HCT116 (cell line): ENCODE results near the gene BIRC6. TPM values are rescaled to one million over a fixed set of nuclear protein-coding genes. Genes with fewer than 3 reads are reported as not detected.

Experiments used
- ATAC-seq: fragments of 200-7000 bp; cut with Tn5 transposase; 2 replicates; pipeline ENCODE4 v1.9.1; 2020; ENCODE audit warnings: mild to moderate bottlenecking, moderate library complexity
- BruUV-seq: library from RNA; stranded (reverse); fragments of 400-500 nt; replicated peaks from 2 replicates; lab custom pipeline; 2021; lab: Mats Ljungman, UMichigan
- CTCF ChIA-PET: fragments of 300-600 bp; sonication (Branson Sonifier 250); formaldehyde crosslinking; loops from one replicate; lab custom pipeline; 2021; ENCODE audit warnings: antibody characterized with exemption; lab: Charles Lee
- POLR2A ChIA-PET: fragments of 300-600, 350-600 bp; sonication (Branson Sonifier 250); formaldehyde crosslinking; loops from one replicate; lab custom pipeline; 2021; ENCODE audit warnings: antibody characterized with exemption; lab: Charles Lee
- RAD21 ChIA-PET, 2 experiments: fragments of 300-600 bp; sonication (Branson Sonifier 250); formaldehyde crosslinking; loops; one replicate each; lab custom pipeline; 2023; ENCODE audit warnings: low total read pairs in 2 of 2; ENCODE audit not compliant: uncharacterized antibody in 2 of 2, unreplicated experiment in 2 of 2, low non-redundant PET in 1 of 2; lab: Charles Lee
- DNase-seq: peaks from one replicate; pipeline ENCODE4 v3.0.0-alpha.2; 2010; ENCODE audit warnings: low read depth, low spot score
- H2AFZ ChIP-seq: fragments of 200-600 bp; shearing (Covaris generic), sonication (generic); 2 replicates; pipeline ENCODE4 v1.6.1; 2017; ENCODE audit warnings: low read depth, mixed run types, mixed read lengths, antibody characterized with exemption, low read length; ENCODE audit not compliant: poor library complexity, severe bottlenecking
- H3K27ac ChIP-seq: 2 replicates; pipeline ENCODE4 v1.5.1; 2012; ENCODE audit warnings: low read depth, low read length
- H3K27me3 ChIP-seq: fragments of 200-600 bp; sonication (generic); 2 replicates; pipeline ENCODE4 v1.6.1; 2016; ENCODE audit warnings: mixed run types, low read length, mixed read lengths; ENCODE audit not compliant: insufficient read depth
- H3K36me3 ChIP-seq, 2 experiments: fragments of 200-500 bp in 1 of 2; fragments of 200-600 bp in 1 of 2; sonication (Bioruptor generic) in 1 of 2; sonication (generic) in 1 of 2; 2 replicates each; pipeline versions ENCODE4 v1.5.1 to v1.6.1; 2014 to 2016; ENCODE audit warnings: low read length in 2 of 2, inconsistent platforms in 1 of 2, mixed read lengths in 1 of 2, mixed run types in 1 of 2; ENCODE audit not compliant: insufficient read depth in 2 of 2, control insufficient read depth in 1 of 2
- H3K4me1 ChIP-seq, 2 experiments: fragments of 200-600 bp in 1 of 2; sonication (generic) in 1 of 2; 2 replicates each; pipeline versions ENCODE4 v1.5.1 to v1.6.1; 2012 to 2017; ENCODE audit warnings: low read length in 2 of 2, inconsistent platforms in 1 of 2, mild to moderate bottlenecking in 1 of 2, mixed read lengths in 1 of 2, mixed run types in 1 of 2, moderate library complexity in 1 of 2; ENCODE audit not compliant: insufficient read depth in 2 of 2, control insufficient read depth in 1 of 2
- H3K4me2 ChIP-seq: fragments of 200-600 bp; sonication (generic); 2 replicates; pipeline ENCODE4 v1.6.1; 2017; ENCODE audit warnings: mixed run types, low read length, mixed read lengths
- H3K4me3 ChIP-seq, 2 experiments: fragments of 200-600 bp in 1 of 2; sonication (generic) in 1 of 2; replicated peaks in 1 of 2; 2 replicates each; pipeline ENCODE4 v1.5.1; 2011 to 2016; ENCODE audit warnings: low read length in 2 of 2, control low read depth in 1 of 2, low read depth in 1 of 2, mild to moderate bottlenecking in 1 of 2, mixed read lengths in 1 of 2, mixed run types in 1 of 2
- H3K79me2 ChIP-seq: fragments of 200-600 bp; sonication (generic); 2 replicates; pipeline ENCODE4 v1.6.1; 2017; ENCODE audit warnings: mild to moderate bottlenecking, mixed run types, low read length, moderate library complexity, mixed read lengths; ENCODE audit not compliant: insufficient read depth
- H3K9ac ChIP-seq: fragments of 200-600 bp; sonication (generic); 2 replicates; pipeline ENCODE4 v1.6.1; 2016; ENCODE audit warnings: low read length, mixed read lengths
- H3K9me2 ChIP-seq: fragments of 200-600 bp; sonication (generic), shearing (Covaris generic); 2 replicates; pipeline ENCODE4 v1.6.1; 2017; ENCODE audit warnings: mixed run types, mild to moderate bottlenecking, moderate library complexity; ENCODE audit not compliant: insufficient read depth
- H3K9me3 ChIP-seq, 2 experiments: fragments of 200-500 bp in 1 of 2; fragments of 200-600 bp in 1 of 2; sonication (Bioruptor generic) in 1 of 2; sonication (generic) in 1 of 2; 2 replicates each; pipeline ENCODE4 v1.6.1; 2014 to 2017; ENCODE audit warnings: low read length in 2 of 2, mixed read lengths in 2 of 2, inconsistent platforms in 1 of 2, low read depth in 1 of 2, mild to moderate bottlenecking in 1 of 2, mixed run types in 1 of 2, moderate library complexity in 1 of 2; ENCODE audit not compliant: control insufficient read depth in 1 of 2, insufficient read depth in 1 of 2
- H4K20me1 ChIP-seq: fragments of 200-600 bp; sonication (generic), shearing (Covaris generic); 2 replicates; pipeline ENCODE4 v1.6.1; 2017; ENCODE audit warnings: mixed run types, mild to moderate bottlenecking, moderate library complexity; ENCODE audit not compliant: insufficient read depth
- CBX3 ChIP-seq: IDR thresholded peaks from 2 replicates; pipeline ENCODE4 v1.6.1; 2012; ENCODE audit warnings: low read depth
- CEBPB ChIP-seq: IDR thresholded peaks from 2 replicates; pipeline ENCODE4 v1.6.1; 2012; ENCODE audit warnings: low read depth
- EGR1 ChIP-seq: IDR thresholded peaks from 2 replicates; pipeline ENCODE4 v1.6.1; 2012; ENCODE audit warnings: low read depth
- ELF1 ChIP-seq: IDR thresholded peaks from 2 replicates; pipeline ENCODE4 v1.6.1; 2012; ENCODE audit warnings: low read depth, borderline replicate concordance
- EZH2 ChIP-seq: fragments of 200-600 bp; sonication (generic); IDR thresholded peaks from 2 replicates; pipeline ENCODE4 v1.6.1; 2017; ENCODE audit warnings: antibody characterized with exemption, mixed run types
- EZH2phosphoT487 ChIP-seq: fragments of 200-600 bp; IDR thresholded peaks from 2 replicates; pipeline ENCODE4 v1.6.1; 2018; ENCODE audit warnings: antibody characterized with exemption, borderline replicate concordance
- JUND ChIP-seq: IDR thresholded peaks from 2 replicates; pipeline ENCODE4 v1.6.1; 2012
- POLR2A ChIP-seq: IDR thresholded peaks from 2 replicates; pipeline ENCODE4 v1.7.0; 2011; ENCODE audit warnings: borderline replicate concordance; ENCODE audit not compliant: insufficient read depth, insufficient read length; ENCODE audit errors: extremely low read depth
- RAD21 ChIP-seq: IDR thresholded peaks from 2 replicates; pipeline ENCODE4 v1.6.1; 2012; ENCODE audit warnings: low read depth, mild to moderate bottlenecking
- SIN3A ChIP-seq: IDR thresholded peaks from 2 replicates; pipeline ENCODE4 v1.6.1; 2012; ENCODE audit warnings: low read depth
- SRF ChIP-seq: IDR thresholded peaks from 2 replicates; pipeline ENCODE4 v1.6.1; 2012; ENCODE audit warnings: low read depth
- TCF7L2 ChIP-seq: IDR thresholded peaks from 2 replicates; pipeline ENCODE4 v1.7.0; 2011; ENCODE audit warnings: borderline replicate concordance, inconsistent platforms; ENCODE audit not compliant: insufficient read depth, insufficient read length; ENCODE audit errors: extremely low read depth
- YY1 ChIP-seq: IDR thresholded peaks from 2 replicates; pipeline ENCODE4 v1.6.1; 2011; ENCODE audit warnings: low read length, low read depth, moderate library complexity, mild to moderate bottlenecking; ENCODE audit not compliant: insufficient replicate concordance; ENCODE audit errors: extremely low read depth
- ZFX ChIP-seq: fragments of 450-650 bp; IDR thresholded peaks from 2 replicates; pipeline ENCODE4 v1.6.1; 2017
- ZNF274 ChIP-seq: fragments of 200-500 bp; sonication (Bioruptor generic); IDR thresholded peaks from 2 replicates; pipeline ENCODE4 v1.6.1; 2014; ENCODE audit warnings: mild to moderate bottlenecking, low read depth, low read length, inconsistent platforms
- intact Hi-C: fragments of 100-400 bp; cut with micrococcal nuclease; formaldehyde crosslinking; loops from 2 replicates; pipeline ENCODE4 v1.10.0; 2022
- total RNA-seq: library from RNA; stranded (reverse); gene quantifications from one replicate; pipeline ENCODE4 v1.2.1, GENCODE V29; 2021; ENCODE audit not compliant: unreplicated experiment
- TF ChIP-seq, protein P1 (sequence below): IDR thresholded peaks from 2 replicates; pipeline ENCODE4 v1.6.1; 2011; ENCODE audit warnings: mild to moderate bottlenecking, low read length, moderate library complexity; ENCODE audit not compliant: insufficient replicate concordance; ENCODE audit errors: extremely low read depth
- TF ChIP-seq, protein P2 (sequence below): IDR thresholded peaks from 2 replicates; pipeline ENCODE4 v1.6.1; 2012
- TF ChIP-seq, protein P3 (sequence below), 3 experiments: fragments of 200-600 bp in 1 of 3; sonication (generic) in 1 of 3; IDR thresholded peaks in 2 of 3; conservative IDR thresholded peaks in 1 of 3; 2 replicates each; pipeline ENCODE4 v1.5.1; 2012 to 2017; ENCODE audit warnings: low read depth in 2 of 3, low read length in 2 of 3, antibody characterized with exemption in 1 of 3, borderline replicate concordance in 1 of 3, control low read depth in 1 of 3, mild to moderate bottlenecking in 1 of 3, mixed read lengths in 1 of 3, mixed run types in 1 of 3, moderate library complexity in 1 of 3; ENCODE audit not compliant: insufficient read depth in 1 of 3
- TF ChIP-seq, protein P4 (sequence below): IDR thresholded peaks from 2 replicates; pipeline ENCODE4 v1.6.1; 2012; ENCODE audit warnings: low read depth

The BIRC6 gene
- total RNA-seq, 1 experiment from 2014 or later = 60.7 TPM

DNA sequence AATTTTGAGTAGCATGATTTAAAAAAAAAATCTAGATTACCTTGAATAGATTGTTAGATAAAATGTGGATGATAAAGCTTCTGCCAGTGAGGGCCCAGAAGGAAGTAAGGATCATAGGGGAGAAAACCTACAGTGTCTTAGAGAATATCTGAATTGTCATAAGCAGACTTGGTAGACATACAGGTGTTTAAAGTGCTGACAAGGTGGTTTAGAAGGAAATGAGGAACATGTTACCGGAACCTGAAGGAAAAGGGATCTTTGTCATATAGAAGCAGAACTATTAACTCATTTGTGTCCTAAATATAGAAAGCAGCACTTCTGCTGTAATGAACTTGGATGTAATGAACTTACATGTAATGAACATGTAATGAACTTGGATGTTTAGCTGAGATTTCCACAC, 176.1 kb downstream of the BIRC6 start:
- ChIA-PET RAD21 (no interaction called here), CTCF (no interaction called here), POLR2A (no interaction called here)
- Histone ChIP-seq H3K9ac (no peak overlapping the region), H3K9me2 (no peaks in the 10 kb centered on the region), H3K9me3 (no peaks in the 10 kb centered on the region), H3K4me2 (no peak overlapping the region), H3K79me2 (no peaks in the 10 kb centered on the region; the same call in 1 of the 2 replicates), H3K36me3 (0 out of 4 replicates have a peak, but pooled peaks cover 3 to 6% of the 10 kb centered on the region in 2 experiments), H2AFZ (no peak overlapping the region), H3K27ac (no peak overlapping the region), H3K27me3 (no peaks in the 10 kb centered on the region), H4K20me1 (no peaks in the 10 kb centered on the region), H3K4me3 (no peak overlapping the region), H3K4me1 (no peaks in the 10 kb centered on the region)
- TF ChIP-seq, protein P1, sequence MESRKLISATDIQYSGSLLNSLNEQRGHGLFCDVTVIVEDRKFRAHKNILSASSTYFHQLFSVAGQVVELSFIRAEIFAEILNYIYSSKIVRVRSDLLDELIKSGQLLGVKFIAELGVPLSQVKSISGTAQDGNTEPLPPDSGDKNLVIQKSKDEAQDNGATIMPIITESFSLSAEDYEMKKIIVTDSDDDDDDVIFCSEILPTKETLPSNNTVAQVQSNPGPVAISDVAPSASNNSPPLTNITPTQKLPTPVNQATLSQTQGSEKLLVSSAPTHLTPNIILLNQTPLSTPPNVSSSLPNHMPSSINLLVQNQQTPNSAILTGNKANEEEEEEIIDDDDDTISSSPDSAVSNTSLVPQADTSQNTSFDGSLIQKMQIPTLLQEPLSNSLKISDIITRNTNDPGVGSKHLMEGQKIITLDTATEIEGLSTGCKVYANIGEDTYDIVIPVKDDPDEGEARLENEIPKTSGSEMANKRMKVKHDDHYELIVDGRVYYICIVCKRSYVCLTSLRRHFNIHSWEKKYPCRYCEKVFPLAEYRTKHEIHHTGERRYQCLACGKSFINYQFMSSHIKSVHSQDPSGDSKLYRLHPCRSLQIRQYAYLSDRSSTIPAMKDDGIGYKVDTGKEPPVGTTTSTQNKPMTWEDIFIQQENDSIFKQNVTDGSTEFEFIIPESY = no peak
- TF ChIP-seq, protein P2, sequence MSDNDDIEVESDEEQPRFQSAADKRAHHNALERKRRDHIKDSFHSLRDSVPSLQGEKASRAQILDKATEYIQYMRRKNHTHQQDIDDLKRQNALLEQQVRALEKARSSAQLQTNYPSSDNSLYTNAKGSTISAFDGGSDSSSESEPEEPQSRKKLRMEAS = no peak
- TF ChIP-seq TCF7L2 (no peak), EZH2phosphoT487 (no peak), POLR2A (no peak), EZH2 (no peak), CEBPB (no peak), YY1 (no peak), CBX3 (no peak), ELF1 (no peak), RAD21 (no peak), ZFX (no peak), JUND (no peak), SIN3A (no peak), ZNF274 (no peak), EGR1 (no peak), SRF (no peak)
- TF ChIP-seq, protein P3, sequence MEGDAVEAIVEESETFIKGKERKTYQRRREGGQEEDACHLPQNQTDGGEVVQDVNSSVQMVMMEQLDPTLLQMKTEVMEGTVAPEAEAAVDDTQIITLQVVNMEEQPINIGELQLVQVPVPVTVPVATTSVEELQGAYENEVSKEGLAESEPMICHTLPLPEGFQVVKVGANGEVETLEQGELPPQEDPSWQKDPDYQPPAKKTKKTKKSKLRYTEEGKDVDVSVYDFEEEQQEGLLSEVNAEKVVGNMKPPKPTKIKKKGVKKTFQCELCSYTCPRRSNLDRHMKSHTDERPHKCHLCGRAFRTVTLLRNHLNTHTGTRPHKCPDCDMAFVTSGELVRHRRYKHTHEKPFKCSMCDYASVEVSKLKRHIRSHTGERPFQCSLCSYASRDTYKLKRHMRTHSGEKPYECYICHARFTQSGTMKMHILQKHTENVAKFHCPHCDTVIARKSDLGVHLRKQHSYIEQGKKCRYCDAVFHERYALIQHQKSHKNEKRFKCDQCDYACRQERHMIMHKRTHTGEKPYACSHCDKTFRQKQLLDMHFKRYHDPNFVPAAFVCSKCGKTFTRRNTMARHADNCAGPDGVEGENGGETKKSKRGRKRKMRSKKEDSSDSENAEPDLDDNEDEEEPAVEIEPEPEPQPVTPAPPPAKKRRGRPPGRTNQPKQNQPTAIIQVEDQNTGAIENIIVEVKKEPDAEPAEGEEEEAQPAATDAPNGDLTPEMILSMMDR (IDR thresholded peaks at IDR 0.05 in 2 of 3, conservative IDR thresholded peaks at IDR 0.05 in 1 of 3; ENCODE audit: borderline replicate concordance in 1 of 3, insufficient read depth in 1 of 3, low read depth in 2 of 3, low read length in 2 of 3) = no peak
- TF ChIP-seq, protein P4, sequence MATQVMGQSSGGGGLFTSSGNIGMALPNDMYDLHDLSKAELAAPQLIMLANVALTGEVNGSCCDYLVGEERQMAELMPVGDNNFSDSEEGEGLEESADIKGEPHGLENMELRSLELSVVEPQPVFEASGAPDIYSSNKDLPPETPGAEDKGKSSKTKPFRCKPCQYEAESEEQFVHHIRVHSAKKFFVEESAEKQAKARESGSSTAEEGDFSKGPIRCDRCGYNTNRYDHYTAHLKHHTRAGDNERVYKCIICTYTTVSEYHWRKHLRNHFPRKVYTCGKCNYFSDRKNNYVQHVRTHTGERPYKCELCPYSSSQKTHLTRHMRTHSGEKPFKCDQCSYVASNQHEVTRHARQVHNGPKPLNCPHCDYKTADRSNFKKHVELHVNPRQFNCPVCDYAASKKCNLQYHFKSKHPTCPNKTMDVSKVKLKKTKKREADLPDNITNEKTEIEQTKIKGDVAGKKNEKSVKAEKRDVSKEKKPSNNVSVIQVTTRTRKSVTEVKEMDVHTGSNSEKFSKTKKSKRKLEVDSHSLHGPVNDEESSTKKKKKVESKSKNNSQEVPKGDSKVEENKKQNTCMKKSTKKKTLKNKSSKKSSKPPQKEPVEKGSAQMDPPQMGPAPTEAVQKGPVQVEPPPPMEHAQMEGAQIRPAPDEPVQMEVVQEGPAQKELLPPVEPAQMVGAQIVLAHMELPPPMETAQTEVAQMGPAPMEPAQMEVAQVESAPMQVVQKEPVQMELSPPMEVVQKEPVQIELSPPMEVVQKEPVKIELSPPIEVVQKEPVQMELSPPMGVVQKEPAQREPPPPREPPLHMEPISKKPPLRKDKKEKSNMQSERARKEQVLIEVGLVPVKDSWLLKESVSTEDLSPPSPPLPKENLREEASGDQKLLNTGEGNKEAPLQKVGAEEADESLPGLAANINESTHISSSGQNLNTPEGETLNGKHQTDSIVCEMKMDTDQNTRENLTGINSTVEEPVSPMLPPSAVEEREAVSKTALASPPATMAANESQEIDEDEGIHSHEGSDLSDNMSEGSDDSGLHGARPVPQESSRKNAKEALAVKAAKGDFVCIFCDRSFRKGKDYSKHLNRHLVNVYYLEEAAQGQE = no peak
- intact Hi-C loops = no loop called here
- ATAC-seq (no peak), DNase-seq (no peak)
- BruUV-seq = no TSS peak
